Right lobe of liver (tissue), 6 donors: ENCODE data around the gene FRG2C. TPM values are rescaled to one million over a fixed set of nuclear protein-coding genes. Genes with fewer than 3 reads are reported as not detected.
"Not testable (repeated sequence)": the region's sequence is repeated elsewhere in the genome, so short reads cannot be mapped to it uniquely, and the experiment has no call there.

Source experiments
- ATAC-seq, 4 donors: fragments of 200-7000 bp; cut with Tn5 transposase; one replicate each; pipeline ENCODE4 v1.9.1; 2020; ENCODE audit warnings: mild to moderate bottlenecking in 4 of 4, moderate library complexity in 4 of 4
- DNase-seq, 3 donors: peaks; one replicate each; pipeline ENCODE4 v3.0.0-alpha.2; 2020
- H3K27ac ChIP-seq, 3 donors: fragments of 200-600 bp; one replicate each; pipeline ENCODE4 v1.8.0; 2022
- H3K27me3 ChIP-seq, 2 donors: fragments of 200-600 bp; one replicate each; pipeline ENCODE4 v1.8.0; 2022
- H3K36me3 ChIP-seq, 4 donors: fragments of 200-600 bp; sonication (generic) in 1 of 4; one replicate each; pipeline versions ENCODE4 v1.5.1 to v1.8.0; 2017 to 2022; ENCODE audit warnings: control low read depth in 1 of 4
- H3K4me1 ChIP-seq, 4 donors: fragments of 200-600 bp; sonication (generic) in 1 of 4; one replicate each; pipeline versions ENCODE4 v1.5.1 to v1.8.0; 2017 to 2022; ENCODE audit warnings: control low read depth in 1 of 4
- H3K4me3 ChIP-seq, 3 donors: fragments of 200-600 bp; one replicate each; pipeline ENCODE4 v1.8.0; 2022
- H3K9me3 ChIP-seq, 4 donors: fragments of 200-600 bp; sonication (generic) in 1 of 4; one replicate each; pipeline versions ENCODE4 v1.5.1 to v1.8.0; 2017 to 2022; ENCODE audit warnings: control low read depth in 1 of 4
- WGBS: methylation state at CpG from one replicate; pipeline ENCODE4 v1.1.6; 2018; ENCODE audit warnings: low coverage, low lambda C conversion rate; ENCODE audit not compliant: insufficient coverage; ENCODE audit errors: missing lambda C conversion rate; 5-methylcytosine and 5-hydroxymethylcytosine counted together
- intact Hi-C, 2 donors: fragments of 100-400 bp; cut with DNase I; formaldehyde crosslinking; loops; one replicate each; pipeline versions ENCODE4 v1.11.2 to v1.14.1; 2022
- total RNA-seq, 6 experiments: library from RNA; depleted of rRNA in 2 of 6; stranded (reverse); fragments of >200 nt in 2 of 6; fragmentation: NEBNext Ultra II Directional in 3 of 6; extraction: Animal tissue kit (Norgen Biotek cat#: 25700) in 3 of 6; gene quantifications; one replicate each; pipeline versions ENCODE4 v1.1.0 to v1.2.4, GENCODE V29; 2016 to 2023
- TF ChIP-seq, protein P1 (sequence below), 4 donors: fragments of 200-600 bp in 3 of 4; fragments of 450-650 bp in 1 of 4; IDR thresholded peaks; one replicate each; pipeline versions ENCODE4 v1.5.1 to v1.8.0; 2016 to 2022; ENCODE audit warnings: antibody characterized with exemption in 4 of 4, mild to moderate bottlenecking in 2 of 4
- donor health status: DM: no; HTN: yes; CAD: no.
- donor health status: DM: no; HTN: no; CAD: no.
- donor health status: DM: no; HTN: no; CAD: no.
- donor health status: DM: no; HTN: yes; CAD: no.
- donor health status: DM: no; HTN: yes; CAD: no.

FRG2C gene
- total RNA-seq, 6 experiments from 2014 or later = not detected

DNA sequence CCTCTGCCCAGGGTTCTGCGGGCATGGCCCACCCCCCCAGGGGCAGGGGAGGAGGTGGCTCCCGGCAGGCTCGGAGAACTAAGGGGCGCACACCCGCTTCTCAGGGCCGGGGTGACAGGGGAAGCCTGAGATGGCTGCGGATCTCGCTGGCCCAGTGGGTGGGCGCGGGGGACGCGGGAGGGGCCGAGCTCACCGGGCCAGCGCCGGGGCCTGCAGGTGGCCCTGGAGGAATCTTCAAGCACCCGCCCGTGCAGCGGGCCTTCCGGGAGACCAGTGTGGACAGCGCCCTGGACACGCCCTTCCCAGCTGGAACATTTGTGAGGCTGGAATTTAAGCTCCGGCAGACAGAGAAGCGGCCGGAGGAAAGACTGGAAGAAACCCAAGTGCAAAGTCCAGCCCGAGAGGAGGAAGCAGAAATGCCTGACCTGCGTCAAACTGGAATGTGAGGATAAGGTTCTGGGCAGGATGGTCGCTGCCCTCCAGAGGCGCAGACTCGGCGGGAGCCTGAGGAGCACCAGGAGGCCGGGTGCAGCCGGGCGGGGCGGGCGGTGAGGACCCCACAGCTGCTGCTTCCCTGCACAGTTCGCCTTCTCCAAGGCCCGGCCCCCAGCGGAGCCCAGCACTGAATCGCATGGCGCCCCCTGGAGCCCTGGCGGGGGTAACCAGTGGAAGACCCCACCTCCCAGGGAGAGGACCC is 5.6 kb upstream of the FRG2C start:
- intact Hi-C loops, H3K36me3 ChIP-seq, H3K9me3 ChIP-seq, H3K4me1 ChIP-seq, ATAC-seq, H3K27ac ChIP-seq: not testable (repeated sequence)
- Histone ChIP-seq H3K4me3 (peak overlapping the region; percentile 35 to 44 (median 36)), H3K27me3 (peaks cover 0 to 16% of the 10 kb centered on the region in 2 donors)
- 1% methylated on average over 17 of the region's 42 CpGs for WGBS
- peak in 2 of 3 donors; percentile 25 to 47 for DNase-seq
- TF ChIP-seq, protein P1, sequence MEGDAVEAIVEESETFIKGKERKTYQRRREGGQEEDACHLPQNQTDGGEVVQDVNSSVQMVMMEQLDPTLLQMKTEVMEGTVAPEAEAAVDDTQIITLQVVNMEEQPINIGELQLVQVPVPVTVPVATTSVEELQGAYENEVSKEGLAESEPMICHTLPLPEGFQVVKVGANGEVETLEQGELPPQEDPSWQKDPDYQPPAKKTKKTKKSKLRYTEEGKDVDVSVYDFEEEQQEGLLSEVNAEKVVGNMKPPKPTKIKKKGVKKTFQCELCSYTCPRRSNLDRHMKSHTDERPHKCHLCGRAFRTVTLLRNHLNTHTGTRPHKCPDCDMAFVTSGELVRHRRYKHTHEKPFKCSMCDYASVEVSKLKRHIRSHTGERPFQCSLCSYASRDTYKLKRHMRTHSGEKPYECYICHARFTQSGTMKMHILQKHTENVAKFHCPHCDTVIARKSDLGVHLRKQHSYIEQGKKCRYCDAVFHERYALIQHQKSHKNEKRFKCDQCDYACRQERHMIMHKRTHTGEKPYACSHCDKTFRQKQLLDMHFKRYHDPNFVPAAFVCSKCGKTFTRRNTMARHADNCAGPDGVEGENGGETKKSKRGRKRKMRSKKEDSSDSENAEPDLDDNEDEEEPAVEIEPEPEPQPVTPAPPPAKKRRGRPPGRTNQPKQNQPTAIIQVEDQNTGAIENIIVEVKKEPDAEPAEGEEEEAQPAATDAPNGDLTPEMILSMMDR (IDR thresholded peaks at IDR 0.05) = peak in 1 of 4 donors; percentile 19

DNA sequence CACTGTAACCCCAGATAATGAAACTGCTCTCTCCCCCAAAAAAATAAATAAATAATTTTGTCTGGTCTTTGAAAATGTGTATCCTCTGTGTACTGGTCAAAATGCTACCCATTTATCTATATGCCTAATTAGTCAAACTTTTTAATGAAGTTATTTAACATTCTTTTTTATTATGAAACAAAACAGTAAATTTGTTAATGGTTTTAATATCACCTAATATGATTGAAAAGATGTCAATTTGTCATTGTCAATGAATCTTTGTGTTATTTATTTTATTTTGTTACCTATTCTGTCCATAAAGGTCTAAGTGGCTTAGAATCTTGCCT is 5.1 kb upstream of the FRG2C start:
- H3K36me3 ChIP-seq, DNase-seq, H3K9me3 ChIP-seq, H3K4me1 ChIP-seq, ATAC-seq, H3K27ac ChIP-seq, intact Hi-C loops: not testable (repeated sequence)
- Histone ChIP-seq H3K27me3 (peaks cover 0 to 16% of the 10 kb centered on the region in 2 donors), H3K4me3 (peak overlapping the region; percentile 35 to 44 (median 36))

DNA sequence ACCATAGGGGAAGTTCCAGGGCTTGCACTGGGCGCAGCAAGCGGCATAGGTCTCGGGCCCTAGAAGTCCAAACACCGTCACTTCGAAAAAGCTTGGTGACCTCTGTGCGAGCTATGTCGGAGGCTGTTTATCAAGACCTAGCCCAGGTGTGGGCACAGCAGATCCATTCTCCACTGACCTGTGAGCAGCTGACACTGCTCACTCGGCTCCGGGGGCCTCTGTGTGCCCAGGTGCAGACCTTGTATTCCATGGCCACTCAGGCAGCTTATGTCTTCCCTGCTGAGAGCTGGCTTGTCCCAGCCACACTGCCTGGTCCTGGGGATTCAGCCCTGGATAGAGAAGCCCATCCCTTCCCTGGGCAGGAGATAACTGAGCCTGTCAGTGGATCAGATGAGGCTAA is 1.5 kb downstream of the FRG2C start:
- intact Hi-C loops, DNase-seq, H3K9me3 ChIP-seq, H3K4me3 ChIP-seq, H3K27ac ChIP-seq, H3K4me1 ChIP-seq, H3K27me3 ChIP-seq, H3K36me3 ChIP-seq: not testable (repeated sequence)
- WGBS = 49% methylated on average over 6 of the region's 9 CpGs
- ATAC-seq = peak in 1 of 4 donors; percentile 2

DNA sequence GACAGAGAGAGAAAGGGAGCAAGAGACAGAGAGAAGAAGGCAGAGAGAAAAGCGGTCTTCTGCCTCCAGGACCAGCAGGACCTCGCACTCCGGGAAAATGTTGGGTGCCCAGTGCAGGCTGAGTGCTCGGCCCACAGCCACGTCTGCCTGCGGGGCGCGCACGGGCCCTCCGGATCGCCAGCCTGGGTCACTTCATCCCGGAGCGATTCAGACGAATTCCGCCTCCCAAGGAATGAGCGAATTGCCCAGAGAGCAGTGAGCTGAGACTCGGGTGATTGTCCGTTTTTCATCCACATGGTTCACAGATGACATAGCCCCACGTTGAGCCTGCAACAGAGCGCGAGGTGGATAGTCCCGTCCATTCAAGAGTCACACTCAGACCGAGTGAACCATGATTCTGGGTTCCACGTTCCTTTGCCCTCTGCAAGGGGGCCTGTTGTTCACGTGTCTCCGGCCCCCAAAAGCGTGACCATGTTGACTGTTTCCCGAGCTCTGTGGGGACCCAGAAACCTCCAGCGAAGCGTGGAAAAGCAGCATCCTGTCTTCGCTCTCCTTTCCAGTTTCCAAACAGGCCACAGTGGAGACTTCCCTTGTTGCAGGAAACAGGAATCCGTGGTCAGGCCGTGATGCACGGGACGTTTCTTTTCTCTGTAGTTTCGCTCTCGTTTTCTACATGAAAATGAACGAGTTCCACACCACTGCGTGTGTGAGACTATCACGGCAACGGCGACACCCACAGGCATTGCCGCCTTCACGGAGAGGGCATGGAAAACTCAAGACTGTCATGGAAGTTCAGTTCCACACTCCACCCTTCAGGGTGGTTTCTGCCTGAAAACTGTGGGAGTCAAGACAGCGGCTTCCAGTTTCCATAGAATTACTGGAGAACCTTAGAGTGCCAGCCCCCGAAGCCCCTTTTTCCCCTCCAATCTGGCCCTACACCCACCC is 3.9 kb downstream of the FRG2C start:
- H3K27ac ChIP-seq, H3K36me3 ChIP-seq, DNase-seq, H3K4me1 ChIP-seq, intact Hi-C loops, H3K27me3 ChIP-seq, H3K9me3 ChIP-seq: not testable (repeated sequence)
- WGBS = 31% methylated on average over 37 of the region's 46 CpGs
- peak overlapping the region in 1 of 3 donors; percentile 41 for H3K4me3 ChIP-seq
- ATAC-seq = peak in 1 of 4 donors; percentile 15

DNA sequence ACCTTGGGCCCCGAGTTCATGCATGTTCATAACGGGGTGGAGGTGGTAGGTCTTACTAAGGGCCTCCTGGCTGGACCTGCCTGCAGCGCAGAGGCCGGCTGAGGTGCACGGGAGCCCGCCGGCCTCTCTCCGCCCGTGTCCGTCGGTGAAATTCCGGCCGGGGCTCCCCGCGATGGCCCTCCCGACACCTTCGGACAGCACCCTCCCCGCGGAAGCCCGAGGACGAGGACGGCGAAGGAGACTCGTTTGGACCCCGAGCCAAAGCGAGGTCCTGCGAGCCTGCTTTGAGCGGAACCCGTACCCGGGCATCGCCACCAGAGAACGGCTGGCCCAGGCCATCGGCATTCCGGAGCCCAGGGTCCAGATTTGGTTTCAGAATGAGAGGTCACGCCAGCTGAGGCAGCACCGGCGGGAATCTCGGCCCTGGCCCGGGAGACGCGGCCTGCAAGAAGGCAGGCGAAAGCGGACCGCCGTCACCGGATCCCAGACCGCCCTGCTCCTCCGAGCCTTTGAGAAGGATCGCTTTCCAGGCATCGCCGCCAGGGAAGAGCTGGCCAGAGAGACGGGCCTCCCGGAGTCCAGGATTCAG is 4.7 kb downstream of the FRG2C start:
- H3K27me3 ChIP-seq, H3K9me3 ChIP-seq, H3K4me1 ChIP-seq, intact Hi-C loops, H3K27ac ChIP-seq, H3K36me3 ChIP-seq: not testable (repeated sequence)
- ATAC-seq = peak; percentile 51 to 72 (median 61)
- 47% methylated on average over 49 of the region's 53 CpGs for WGBS
- DNase-seq = peak; percentile 85 to 94 (median 90)
- peak overlapping the region; percentile 34 to 41 (median 37) for H3K4me3 ChIP-seq

DNA sequence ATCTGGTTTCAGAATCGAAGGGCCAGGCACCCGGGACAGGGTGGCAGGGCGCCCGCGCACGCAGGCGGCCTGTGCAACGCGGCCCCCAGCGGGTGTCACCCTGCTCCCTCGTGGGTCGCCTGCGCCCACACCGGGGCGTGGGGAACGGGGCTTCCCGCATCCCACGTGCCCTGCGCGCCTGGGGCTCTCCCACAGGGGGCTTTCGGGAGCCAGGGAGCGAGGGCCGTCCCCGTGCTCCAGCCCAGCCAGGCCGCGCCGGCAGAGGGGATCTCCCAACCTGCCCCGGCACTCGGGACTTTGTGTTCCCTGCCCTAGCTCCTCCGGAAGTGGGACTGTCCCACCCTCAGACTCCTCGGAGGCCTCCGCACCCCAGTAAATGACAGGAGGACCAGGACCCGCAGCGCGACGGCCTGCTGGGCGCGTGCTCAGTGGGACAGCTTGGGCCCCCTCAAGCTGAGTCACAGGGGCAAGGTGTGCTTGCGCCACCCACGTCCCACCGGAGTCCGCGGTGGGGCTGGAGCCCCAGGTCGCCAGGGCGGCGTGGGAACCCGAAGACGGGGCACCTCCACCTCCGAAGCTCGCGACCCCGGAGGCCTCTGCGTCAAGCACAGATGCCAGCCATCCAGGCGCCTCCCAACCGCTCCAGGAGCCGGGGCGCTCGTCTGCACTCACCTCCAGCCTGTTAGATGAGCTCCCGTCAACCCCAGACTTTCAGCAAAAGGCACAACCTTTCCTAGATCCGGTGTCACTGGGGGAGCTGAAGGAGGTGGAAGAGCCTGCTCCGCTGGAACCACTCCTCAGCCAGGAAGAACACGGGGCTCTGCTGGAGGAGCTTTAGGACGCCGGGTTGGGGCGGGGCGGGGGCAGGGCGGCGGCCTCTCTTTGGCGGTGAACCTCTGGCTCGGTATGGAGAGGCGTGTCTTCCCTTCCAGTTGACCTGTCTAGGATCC is 5.5 kb downstream of the FRG2C start:
- peak; percentile 72 to 86 (median 76) for DNase-seq
- 41% methylated on average over 59 of the region's 71 CpGs for WGBS

DNA sequence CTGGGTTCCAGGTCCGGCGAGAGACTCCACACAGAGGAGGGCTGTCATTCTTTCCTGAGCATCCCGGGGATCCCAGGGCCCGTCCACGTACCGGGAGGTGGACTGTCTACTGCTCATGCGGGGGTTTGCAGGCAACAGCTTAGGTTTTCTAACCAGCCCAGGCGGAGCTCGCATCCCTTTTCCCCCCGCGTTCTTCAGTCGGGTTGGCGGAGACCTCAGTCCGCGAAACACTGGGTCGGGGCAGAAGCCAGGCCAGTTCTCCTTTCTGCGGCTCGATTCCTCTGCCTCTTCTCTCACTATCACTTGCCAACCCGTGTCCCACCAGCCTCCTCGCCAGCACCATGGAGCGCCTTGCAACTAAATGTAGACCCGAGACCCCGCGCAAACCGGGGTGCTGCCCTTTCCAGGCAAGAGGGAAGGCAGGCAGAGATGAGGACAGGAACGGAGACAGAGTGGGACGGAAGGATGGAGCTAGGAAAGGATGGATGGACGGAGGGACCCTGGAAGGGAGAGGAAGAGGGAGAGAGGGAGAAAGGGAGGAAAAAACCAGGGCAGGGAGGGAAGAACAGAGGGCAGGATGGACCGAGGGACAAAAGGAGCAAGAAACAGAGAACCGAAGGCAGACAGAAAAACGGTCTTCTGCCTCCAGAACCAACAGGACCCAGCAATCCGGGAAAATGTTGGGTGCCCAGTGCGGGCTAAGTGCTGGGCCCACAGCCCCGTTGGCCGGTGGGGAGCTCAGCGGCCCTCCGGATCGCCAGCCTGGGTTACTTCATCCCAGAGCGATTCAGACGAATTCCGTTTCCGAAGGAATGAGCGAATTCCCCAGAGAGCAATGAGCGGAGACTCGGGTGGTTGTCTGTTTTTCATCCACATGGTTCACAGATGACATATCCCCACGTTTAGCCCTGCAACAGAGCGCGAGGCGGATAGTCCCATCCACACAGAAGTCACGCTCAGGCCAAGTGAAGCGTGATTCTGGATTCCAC is 6.5 kb downstream of the FRG2C start:
- H3K4me1 ChIP-seq, H3K27me3 ChIP-seq, DNase-seq, H3K9me3 ChIP-seq, H3K36me3 ChIP-seq, ATAC-seq, intact Hi-C loops, H3K27ac ChIP-seq: not testable (repeated sequence)
- 15% methylated on average over 43 of the region's 51 CpGs for WGBS
- peak overlapping the region in 1 of 3 donors; percentile 37 for H3K4me3 ChIP-seq

More for the DNA sequence above, 5.5 kb downstream of the FRG2C start:
- H3K4me1 ChIP-seq, H3K27me3 ChIP-seq, H3K9me3 ChIP-seq, intact Hi-C loops, H3K36me3 ChIP-seq, H3K27ac ChIP-seq: not testable (repeated sequence)
- peak; percentile 41 to 74 (median 64) for ATAC-seq
- H3K4me3 ChIP-seq = peak overlapping the region; percentile 34 to 41 (median 37)

DNA sequence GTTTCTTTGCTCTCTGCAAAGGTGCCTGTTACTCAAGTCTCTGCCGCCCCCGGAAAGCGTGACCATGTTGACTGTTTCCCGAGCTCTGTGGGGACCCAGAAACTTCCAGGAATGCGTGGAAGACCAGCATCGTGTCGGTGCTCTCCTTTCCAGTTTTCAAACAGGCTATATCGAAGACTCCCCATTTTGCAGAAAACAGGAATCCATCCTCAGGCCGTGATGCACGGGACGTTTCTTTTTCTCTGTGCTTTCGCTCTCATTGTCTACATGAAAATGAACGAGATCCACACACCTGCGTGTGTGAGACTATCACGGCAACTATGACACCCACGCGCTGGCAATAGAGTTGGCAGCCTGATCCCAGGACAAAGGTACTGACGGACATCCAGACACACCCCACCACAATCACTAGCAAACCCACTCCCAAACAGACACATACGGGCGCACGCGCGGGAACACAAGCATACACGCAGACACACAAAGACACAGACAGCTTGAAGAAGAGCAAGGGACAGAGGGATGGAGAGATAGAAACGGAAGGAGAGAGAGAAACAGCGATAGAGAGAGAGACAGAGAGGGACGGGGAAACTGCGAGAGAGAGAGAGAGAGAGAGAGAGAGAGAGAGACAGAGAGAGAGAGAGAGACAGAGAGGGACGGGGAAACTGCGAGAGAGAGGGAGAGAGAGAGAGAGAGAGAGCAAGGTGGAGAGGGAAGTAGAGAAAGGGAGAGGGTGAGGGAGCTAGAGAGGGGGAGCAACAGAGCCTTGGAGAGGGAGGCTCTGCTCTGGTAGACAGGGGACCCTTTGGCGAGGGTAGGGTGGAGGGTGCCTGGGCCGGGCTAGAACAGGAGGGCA is 7.4 kb downstream of the FRG2C start:
- H3K36me3 ChIP-seq, ATAC-seq, H3K9me3 ChIP-seq, intact Hi-C loops, H3K27me3 ChIP-seq, DNase-seq, H3K4me1 ChIP-seq: not testable (repeated sequence)
- WGBS = 11% methylated on average over 32 of the region's 32 CpGs
- Histone ChIP-seq H3K27ac (peak overlapping the region in 1 of 3 donors; percentile 83), H3K4me3 (peak overlapping the region in 2 of 3 donors; percentile 16 to 33)
